ENCODE data around the gene CHMP6.

The CHMP6 gene

GRCh38 chr17:81043725-81044427, 52.2 kb downstream of the CHMP6 start:
- DNase-seq (ENCODE audit: low read depth) = no peak

- no peak for DNase-seq (ENCODE audit: low read depth)
These were observed 52.8 kb downstream of the CHMP6 start for GRCh38 chr17:81044428-81044763.

- DNase-seq (ENCODE audit: low read depth) = no peak
These were observed 53.3 kb downstream of the CHMP6 start for GRCh38 chr17:81044764-81045589.

DNA sequence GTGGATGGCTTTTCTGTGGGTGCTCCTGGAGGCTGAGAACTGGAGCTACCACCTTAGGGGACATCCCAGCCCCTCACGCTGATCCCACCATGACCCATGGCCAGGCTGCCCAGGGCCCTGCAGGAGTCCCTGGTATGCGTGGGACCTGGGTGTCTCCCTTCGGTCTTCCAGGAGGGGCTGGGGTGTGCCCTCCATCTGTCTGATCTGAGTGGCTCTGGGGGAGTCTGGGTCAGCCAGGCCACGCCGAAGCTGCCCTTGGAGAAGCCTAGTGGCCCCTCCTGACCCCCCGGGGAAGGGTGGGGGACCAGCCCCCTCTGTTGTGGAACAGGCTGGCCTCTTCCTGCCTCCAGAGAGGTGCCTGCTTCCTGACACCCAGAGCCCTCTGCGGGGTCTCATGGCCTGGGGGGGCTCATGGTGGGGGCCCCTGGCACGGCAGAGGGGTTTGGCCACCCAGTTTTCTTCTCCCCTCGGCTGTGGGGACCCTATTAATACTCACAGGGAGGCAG, 54.0 kb downstream of the CHMP6 start:
- no peak for DNase-seq (ENCODE audit: low read depth)

- no peak for DNase-seq (ENCODE audit: low read depth)
These were observed 54.6 kb downstream of the CHMP6 start for GRCh38 chr17:81046132-81046769.

GRCh38 chr17:81046770-81047359, 55.2 kb downstream of the CHMP6 start:
- DNase-seq (ENCODE audit: low read depth) = no peak

DNA sequence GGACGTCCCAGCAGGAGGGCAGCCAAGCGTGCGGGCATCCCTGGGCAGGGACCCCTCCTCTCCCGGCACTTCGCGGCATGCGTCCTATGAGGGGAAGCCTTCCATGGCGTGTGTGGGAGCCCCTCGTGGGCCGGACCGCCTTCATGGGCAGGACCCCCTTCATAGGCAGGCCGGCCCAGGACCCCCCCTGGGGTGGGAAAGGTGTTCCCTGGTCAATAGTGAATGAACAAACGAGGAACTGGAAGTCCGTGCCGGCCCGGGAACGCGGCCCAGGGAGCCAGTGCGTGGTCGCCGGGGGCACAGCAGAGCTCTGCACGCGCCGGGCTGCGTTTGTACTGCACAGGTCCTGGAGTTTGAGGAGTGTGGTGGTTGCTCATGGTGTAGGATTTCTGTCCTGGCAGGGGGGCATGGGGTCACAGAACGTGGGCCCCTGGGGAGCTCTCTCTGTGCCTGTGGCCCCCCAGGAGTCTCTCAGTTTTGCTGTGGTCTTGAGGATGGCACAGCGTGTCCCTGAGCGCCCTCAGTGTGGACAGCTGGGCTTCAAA, 57.3 kb downstream of the CHMP6 start:
- DNase-seq (ENCODE audit: low read depth) = no peak

- DNase-seq (ENCODE audit: low read depth) = no peak
These were observed 57.8 kb downstream of the CHMP6 start for GRCh38 chr17:81049372-81049911.
